Left forelimb (tissue), 1 donor: Measurements from ENCODE around the gene ADM.

Experiments
- DNase-seq: peaks from one replicate; pipeline ENCODE4 v3.0.0-alpha.2; 2018; ENCODE audit warnings: low spot score

ADM gene

DNA sequence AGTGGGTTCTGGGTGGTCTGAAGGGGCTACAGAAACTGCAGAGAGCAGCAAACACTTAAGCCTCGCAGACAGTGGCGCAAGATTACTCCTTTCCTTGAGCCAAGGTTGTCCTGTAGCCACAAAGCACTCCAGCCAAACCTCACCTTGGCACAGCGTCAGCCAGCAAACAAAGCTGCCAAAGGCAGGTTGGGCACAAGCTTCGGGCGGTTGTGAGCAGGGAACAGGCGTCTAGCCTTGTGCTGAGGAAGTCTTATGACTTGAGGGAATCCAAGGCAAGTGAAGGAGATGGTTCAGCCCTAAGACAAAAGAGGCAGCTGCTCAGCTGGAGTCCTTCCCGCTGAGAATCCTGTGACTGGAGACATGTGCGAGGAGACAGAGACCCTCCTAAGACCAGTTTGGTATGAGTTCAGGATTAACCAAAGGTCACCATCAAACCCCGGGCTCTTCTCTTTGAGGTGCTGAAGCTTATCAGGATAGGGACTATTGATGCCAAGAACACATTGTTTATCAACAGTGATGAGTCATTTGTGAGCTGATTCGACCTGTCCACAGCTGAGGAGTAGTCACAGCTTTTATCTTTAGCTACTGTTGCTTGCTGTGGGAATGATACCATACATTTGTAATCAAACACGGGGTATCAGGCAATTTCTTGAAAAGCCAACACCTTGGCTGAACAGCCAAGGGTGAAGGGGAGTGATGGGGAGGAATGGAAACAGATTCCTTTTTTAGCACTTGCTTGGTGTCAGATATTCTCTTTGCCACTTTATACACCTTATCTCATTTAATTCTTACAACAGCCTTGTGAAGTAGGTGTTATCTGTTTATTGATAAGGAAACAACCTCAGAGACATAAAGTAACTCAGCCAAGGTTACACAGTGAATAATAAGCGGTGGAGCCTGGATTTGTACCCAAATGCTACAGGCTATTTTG, 4.6 kb downstream of the ADM start:
- DNase-seq: no peak

DNA sequence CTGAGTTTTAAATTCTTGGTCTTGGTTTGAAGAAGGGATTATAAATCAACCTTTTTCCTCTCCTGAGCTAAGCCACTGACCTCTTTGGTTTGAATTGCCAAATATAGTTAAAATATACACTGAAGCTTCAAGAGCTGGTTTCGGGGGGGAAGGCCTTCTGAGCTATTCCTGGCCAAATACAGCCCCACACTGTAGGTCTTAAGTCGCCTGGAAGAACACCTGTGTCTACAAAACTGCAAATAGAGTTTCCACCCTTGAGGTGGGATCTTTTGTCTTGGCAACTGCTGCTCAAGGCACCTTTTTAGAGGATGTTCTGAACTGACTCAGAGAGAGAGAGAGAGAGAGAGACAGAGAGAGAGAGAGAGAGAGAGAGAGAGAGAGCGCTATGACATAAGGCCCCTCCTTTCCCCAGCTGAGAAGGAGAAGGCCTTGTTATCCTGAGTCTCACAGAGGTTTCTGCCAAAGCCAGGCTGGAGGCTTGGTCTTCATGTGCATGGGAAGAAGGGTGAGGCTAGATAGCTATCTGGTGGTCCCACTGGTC, 5.5 kb downstream of the ADM start:
- no peak for DNase-seq

DNA sequence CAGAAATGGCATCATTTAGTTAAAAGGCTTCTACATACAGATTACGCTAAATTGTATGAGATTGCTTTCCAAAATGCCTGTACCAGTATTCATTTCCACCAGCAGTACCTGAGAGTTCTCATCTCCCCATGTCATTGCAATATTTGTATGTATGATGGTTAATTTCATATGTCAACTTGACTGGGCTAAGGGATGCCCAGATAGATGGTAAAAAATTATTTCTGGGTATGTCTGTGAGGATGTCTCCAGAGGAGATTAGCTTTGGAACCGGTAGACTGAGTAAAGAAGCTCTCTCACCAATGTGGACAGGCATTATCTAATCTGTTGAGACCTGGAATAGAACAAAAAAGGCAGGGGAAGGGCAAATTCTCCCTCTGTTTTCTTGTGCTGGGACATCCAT, 6.9 kb downstream of the ADM start:
- no peak for DNase-seq

DNA sequence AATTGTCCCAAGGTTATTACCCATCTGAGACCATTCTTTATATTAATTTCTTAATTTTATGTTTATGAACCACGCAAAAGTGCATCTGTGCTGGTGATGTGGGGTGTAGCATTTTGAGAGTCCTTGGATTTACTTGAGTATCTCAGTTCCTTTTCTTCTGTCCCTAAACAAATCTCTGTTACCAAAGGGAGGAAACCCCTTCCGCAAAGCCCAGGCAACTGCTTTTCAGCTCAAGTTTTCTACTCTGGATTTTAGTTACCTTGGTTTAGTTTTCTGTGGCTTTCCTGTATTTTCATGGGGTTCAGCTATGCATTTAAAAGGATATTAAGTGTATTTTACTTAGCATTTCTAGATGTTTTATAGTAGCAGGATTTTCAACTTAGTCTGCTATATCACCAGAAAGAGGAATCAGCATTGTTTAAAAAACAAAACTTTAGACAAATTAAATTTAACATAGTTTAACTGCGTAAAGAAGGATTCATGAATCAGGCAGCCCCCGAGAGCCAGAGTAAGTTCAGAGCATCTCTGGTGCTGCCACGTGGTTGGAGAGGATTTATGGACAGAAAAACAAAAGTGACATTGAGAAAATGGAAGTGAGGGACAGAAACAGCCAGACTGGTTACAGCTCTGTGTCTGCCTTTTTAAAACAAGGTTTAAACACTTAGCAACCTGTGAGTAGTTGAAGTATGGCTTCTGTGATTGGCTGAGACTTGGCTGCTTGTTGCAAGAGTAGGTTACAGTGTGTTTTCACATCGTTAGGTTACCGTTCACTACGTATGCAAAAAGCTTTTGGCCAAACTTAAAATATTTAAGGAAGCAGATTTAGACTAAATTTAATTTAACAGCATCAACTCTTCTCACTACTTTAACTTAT, 9.6 kb downstream of the ADM start:
- no peak for DNase-seq

DNA sequence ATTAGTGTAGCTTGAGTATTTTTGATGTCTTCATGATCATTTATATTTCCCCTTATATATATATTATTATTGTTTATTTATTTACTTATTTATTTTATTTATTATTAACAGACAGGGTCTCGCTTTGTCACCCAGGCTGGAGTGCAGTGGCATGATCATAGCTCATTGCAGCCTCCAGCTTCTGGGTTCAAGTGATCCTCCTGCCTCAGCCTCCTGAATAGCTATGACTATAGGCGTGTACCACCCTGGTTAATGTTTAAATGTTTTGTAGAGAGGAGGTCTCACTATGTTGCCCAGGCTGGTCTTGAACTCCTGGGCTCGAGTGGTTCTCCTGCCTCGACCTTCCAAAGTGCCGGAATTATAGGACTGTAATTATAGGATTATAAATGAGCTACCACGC, 10.2 kb downstream of the ADM start:
- DNase-seq: no peak

DNA sequence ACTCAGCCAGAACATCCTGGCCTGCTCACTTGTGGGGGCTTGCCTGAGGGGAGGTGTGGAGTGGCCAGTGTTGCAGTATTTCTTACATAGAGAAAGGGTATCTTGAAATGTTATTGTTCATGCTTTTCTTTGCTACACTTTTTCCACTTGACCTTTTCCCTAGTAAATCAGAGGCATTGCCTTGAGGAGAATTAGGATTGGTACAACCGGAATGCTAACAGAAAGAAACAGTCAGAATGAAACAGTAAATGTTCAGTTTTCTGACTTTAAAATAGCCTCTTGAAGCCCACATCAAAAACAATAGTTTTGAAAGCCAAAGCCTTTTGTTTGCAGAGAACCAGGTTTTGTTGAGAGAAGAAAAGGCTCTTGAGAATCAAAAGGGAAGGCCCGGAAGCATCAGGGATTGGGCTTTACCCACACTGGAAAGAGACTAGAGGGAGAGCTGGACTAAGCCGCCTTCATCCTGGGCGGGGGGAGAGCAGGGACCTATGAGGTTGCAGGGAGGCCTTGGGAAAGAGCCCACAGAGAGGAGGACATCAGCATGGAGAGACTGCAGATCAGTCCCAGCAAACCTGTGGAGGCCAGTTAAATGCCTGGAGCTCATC, 12.4 kb downstream of the ADM start:
- no peak for DNase-seq

DNA sequence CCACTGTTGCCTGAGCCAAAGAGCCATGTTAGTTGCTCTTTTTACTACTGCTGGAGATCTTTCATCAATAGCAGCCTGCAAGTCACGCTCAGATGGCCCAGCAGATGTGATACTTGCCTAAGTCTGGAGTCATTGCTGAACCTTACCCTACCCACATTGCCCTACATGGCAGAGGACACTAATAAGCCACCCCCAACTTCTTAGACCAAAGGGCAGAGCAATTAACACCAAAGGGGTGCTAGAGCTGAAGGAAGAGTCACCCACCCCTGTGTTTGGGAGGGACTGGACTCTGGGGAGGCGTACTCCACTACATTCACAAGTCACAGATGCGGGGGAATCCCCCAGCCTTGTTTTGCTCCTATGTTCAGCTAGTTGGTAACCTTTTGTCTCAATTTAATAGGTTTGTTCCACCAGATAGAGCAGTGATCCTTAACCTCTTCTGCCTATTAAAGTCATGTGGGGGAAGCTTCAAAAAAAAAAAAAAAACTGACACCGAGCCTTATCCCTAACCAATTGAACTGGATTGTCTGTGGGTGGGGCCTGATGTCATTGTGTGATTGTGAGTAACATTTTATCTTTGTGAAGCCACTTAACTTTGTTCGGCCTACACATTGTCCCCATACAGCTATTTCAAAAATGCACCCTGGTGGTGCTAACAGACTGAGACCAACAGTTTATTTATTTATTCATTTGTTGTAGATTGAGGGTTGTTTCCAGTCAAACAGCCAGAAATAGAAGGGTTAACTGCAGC, 13.1 kb downstream of the ADM start:
- no peak for DNase-seq

DNA sequence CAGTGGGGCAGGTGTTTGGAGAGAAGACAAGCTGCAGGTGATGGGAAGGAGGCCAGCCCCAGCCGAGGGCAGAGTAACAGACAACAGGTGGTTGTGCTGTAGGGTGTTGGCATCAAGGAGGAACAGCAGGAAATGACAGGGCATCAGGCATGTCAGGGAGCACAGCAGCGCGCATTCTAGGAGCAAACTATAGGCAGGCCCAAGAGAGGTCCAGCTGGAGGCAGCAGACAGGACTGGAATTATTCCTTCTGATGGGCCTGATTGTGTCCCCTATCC, 13.6 kb downstream of the ADM start:
- DNase-seq: no peak

DNA sequence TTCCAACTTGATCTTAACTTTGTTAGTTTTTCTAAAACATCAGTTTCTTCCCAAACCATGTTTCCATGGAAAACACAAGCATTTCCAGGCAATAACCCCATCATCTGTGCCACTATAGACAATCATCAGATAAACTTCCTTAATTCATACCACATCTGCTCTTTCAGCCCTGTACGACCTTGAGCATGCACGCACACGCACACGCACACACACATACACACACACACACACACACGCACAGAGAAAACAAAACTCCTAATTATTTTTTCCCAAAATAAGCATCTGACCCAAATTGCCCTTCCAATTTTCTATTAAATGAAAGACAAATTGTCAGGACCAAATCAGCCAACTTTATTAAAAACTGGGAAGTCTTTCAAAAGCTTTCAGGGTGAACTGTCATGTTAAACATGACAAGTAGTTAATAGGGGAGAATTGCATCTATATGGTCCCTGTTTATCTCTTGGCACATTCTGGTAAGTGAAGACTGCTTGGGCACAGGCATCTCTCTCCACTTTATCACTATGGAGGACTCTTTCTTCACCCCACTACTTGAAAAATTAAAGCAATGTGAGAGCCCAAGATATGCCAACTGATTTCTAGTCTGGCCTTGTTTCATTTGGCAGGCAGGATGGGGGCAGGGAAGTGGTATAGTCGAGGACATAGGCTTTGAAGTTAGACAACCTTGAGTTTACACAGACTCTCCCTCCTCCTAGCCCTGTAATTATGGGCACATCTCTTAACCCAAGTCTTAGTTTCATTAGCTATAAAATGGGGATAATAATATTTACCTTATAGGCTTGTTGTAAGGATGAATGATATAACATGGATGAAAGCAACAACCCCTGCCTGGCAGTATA, 15.1 kb downstream of the ADM start:
- DNase-seq: no peak

DNA sequence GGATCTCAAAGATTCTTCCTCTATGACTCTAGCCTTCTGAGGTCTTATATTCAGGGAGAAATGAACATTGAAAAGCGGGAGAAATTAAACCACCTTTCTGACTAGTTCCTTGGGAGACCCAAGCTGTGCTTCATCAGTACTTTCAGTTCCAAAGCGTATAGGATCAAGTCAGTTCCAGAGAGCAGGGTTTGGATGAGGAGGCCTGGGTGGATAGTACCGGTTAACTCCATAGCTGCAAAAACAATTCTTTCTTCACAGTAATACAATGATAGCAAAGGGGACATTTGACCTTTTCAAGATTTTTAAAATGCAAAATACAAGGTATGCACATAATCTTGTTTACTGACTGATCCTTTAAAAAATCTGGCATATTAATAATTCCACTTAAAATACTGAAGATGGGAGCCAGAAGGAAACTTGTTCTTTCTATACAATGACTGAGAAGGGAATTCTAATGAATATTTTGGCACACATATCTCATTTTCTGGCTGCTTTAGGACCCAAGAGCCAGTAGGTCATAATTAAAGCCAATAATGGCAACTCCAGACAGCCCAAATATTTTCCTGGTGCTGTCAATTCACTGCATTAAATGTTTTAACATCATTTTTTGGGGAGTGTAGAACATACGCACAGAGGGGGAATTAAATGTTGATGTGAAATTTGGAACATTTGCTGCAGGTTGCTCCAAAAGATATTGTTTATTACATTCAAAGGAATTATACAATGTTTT, 16.0 kb downstream of the ADM start:
- DNase-seq: no peak

DNA sequence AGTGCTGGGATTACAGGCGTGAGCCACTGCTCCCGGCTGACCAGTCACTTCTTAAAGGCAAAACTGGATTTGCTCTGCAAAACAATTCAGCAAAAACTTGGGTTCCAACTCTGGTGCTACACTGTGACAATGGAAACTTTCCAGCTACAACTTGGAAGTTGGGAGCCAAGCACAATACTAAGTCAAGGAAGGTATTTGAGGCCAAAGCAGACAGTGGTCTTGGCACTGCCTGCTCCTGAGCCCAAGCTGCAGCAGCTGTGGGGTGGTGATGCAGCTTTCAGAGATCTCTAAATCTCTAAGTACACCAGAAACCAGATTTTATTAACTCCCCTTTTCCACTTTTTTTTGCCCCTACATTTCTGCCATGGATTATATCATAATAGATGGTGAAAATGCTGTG, 17.5 kb downstream of the ADM start:
- no peak for DNase-seq

DNA sequence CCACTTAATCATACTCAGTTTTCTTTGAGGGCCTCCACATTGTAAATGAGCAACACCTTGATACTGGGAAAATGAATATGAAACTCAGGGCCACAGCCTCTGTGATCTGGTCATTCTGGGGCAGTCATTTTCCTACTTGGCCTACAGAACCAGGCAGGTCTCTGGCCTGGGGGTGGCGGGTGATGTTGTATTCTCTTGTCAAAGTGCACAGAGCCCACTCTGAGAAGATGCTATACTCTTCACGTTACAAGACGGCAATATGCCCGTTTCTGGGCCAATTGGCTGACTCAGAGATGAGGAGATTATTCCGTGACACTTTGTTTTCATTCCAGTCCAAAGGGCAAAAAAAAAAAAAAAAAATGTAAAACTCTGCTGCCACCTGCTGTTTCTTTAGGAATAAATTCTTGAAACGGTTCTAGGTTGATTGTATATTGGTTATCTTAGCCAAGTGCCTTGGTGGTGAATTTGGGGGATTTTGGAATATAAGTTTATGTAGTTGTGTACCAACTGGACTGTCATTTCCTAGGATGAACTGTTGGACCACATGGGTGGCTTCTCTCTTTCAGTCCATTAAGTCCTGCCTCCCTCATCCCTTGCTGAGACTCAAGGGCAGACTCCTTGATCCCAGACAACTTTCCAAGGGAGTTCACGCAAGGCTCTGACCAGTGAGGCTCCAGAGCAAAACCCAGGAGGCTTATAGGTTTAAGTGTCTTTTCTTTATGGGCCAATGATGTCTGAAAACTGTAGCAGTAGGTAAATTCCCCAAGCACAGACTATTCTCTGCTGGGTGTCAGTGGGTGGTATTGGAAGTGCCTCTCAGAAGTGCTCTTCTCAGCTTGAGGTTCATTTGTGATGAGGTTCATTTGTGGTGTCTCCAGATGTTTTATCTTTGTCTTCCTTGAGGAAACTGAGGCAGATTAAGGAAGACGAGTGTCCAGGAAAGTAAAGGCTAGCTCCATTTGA, 18.2 kb downstream of the ADM start:
- DNase-seq: peak; percentile 77

DNA sequence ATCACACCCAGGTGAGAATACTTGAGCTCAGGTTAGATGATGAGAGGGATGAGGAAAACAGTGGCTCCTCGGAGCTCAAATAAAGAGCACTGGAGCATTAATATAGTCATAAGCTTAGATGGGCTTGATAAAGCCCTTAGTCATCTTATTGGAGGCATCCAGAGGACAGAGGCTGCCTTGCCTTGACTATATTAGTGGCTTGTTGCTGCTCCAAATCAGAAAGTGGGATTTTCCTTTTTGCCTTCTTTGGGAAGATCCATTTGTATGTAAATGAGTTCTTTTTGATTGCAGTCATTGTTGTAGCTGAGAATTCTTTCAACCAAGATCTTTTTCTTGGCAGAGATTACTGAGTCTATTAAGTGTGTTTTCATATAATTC, 18.9 kb downstream of the ADM start:
- DNase-seq: no peak

DNA sequence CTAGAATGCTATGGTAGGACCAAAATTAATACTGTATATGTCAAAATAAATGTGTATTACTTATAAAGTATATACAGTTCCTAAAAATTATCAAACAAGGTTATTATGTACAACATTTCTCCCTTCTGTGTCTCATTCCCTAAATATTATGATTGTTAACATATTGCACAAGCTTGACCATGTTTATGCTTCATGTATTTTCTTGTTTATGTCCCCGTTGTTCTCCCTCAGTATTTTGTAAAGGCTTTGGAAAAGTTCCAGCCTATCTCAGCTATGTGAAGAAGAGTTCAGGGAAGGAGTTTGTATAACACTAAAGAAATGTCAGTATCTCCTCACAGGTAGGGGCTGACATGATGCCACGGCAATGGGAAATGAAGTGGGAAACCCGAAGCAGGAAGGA, 19.6 kb downstream of the ADM start:
- DNase-seq: no peak

DNA sequence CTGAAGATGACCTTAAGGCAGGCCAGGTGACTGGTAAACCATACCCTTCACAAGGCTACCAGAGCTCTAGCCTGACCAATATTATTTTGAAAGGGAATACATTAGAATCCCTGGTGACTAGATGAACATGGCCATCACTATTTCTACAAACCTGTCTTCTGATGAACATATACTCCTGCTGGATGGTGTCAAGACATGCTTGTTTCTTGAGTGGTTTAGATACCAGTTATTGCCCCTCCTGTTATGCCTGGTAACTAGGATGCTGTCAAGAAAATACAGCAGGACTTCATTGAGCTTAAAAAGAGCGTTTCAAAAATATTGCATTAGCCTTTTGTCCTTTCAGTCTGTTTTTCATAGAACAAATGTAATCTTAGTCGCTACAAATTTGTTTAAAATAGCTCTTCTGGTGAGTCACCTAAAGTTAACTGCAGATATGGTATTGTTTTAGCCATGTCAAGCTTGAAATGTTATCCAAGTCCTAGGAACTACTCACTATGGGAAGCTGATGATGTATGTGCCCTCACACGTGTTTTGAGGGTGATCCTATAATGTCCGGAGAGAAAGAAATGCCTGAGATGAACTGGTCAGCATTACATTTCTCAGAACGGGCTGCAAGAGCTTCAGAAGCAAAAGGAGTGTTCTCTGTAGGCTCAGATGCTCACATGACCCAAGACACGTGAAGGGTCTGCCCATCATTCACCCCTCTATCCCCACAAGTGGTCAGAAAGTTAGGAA, 20.6 kb downstream of the ADM start:
- DNase-seq: no peak

DNA sequence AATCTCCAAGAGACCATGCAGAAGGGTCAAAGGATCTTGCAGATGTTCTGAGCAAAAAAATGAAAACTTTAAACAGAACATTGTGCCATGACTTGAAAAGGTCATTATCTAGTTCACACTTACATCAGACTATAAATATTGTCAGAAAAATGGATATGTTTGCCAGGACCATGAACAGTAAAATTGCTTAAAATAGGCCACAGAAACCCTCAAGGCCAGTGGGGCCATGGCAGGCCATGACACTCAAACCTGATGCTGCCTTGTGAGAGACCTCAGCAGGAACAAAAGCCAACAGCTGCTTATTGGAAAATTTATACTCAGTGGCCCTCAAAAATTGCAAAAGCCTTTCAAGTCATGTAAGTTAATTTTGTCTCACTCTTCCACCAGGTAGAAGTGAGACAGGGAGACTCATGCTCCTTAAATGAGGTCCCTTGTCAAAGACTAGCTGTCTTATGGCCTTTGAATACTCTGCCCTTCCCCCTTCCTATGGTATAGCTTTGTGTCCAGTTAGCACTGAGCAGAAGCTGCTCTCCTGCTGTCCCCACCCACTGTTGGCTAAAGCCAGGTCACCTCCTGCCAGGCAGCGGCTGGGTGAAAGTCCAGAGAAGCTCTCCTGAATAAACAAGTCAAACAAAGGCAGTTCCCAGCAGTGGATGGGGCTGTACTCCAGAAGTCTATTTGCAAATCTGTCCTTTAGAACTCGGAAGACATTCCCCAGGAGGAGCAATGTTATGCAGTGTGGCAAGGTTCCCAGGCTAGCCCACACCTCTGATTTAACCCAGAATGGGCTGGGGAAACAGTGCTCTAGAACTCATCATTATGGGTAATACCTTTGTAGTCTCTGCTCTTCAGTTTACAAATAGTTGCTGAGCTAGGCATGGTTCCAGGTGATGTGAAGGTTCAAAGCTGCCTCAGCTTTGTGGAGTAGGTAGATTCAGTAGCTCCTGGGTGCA, 21.4 kb downstream of the ADM start:
- no peak for DNase-seq

DNA sequence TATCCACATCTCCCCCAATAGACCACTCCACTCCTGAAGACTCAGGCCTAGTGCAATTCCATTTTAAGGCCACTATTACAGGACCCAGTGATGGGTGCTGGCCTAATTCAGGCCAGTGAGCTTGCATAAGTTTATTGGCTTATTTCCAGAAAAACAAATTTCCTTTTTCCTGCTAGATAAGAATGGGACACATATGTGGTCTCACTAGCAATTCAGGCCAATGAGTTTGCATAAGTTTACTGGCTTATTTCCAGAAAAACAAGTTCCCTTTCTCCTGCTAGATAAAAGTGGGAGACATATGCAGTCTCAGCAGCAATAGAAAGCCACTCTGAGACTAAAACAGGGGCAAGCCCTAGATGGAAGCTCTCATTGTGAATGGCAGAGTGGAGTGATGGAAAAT, 22.4 kb downstream of the ADM start:
- DNase-seq: no peak
